Activated effector memory CD4-positive, alpha-beta T cell treated with Interleukin-2 at 50 U/mL for 16 hours (primary cell): Measurements from ENCODE around the gene GLIS1.

ENCODE experiments used
- DNase-seq: peaks from one replicate; pipeline ENCODE4 v3.0.0-alpha.2; 2020

The GLIS1 gene

GRCh38 chr1:53606651-53607051 lies 132.3 kb downstream of the GLIS1 start:
- DNase-seq = no peak

GRCh38 chr1:53606197-53606596 lies 132.8 kb downstream of the GLIS1 start:
- no peak for DNase-seq

- DNase-seq = no peak
Measured at GRCh38 chr1:53605181-53605580, 133.8 kb downstream of the GLIS1 start.

GRCh38 chr1:53604291-53604919 lies 134.6 kb downstream of the GLIS1 start:
- no peak for DNase-seq

- DNase-seq = no peak
Measured at GRCh38 chr1:53603431-53603830, 135.5 kb downstream of the GLIS1 start.

- no peak for DNase-seq
Measured at GRCh38 chr1:53601867-53602775, 136.8 kb downstream of the GLIS1 start.

- no peak for DNase-seq
Measured at GRCh38 chr1:53601031-53601745, 137.8 kb downstream of the GLIS1 start.

GRCh38 chr1:53600561-53600960 lies 138.4 kb downstream of the GLIS1 start:
- DNase-seq = no peak

GRCh38 chr1:53600001-53600400 lies 139.0 kb downstream of the GLIS1 start:
- no peak for DNase-seq

- DNase-seq = no peak
Measured at GRCh38 chr1:53599481-53599880, 139.5 kb downstream of the GLIS1 start.

- no peak for DNase-seq
Measured at GRCh38 chr1:53598966-53599365, 140.0 kb downstream of the GLIS1 start.

GRCh38 chr1:53595906-53596305 lies 143.1 kb downstream of the GLIS1 start:
- no peak for DNase-seq

GRCh38 chr1:53594391-53595180 lies 144.4 kb downstream of the GLIS1 start:
- DNase-seq = no peak

GRCh38 chr1:53593758-53594380 lies 145.1 kb downstream of the GLIS1 start:
- DNase-seq = no peak

GRCh38 chr1:53592985-53593757 lies 145.8 kb downstream of the GLIS1 start:
- no peak for DNase-seq

- no peak for DNase-seq
Measured at GRCh38 chr1:53592521-53592982, 146.4 kb downstream of the GLIS1 start.

- DNase-seq = no peak
Measured at GRCh38 chr1:53591924-53592323, 147.0 kb downstream of the GLIS1 start.

- DNase-seq = no peak
Measured at GRCh38 chr1:53590531-53591515, 148.1 kb downstream of the GLIS1 start.

- DNase-seq = no peak
Measured at GRCh38 chr1:53590104-53590503, 148.9 kb downstream of the GLIS1 start.
